D721Med (cell line): Measurements from ENCODE around the gene PLXNB1.

ENCODE experiments used
- DNase-seq: peaks from one replicate; pipeline ENCODE4 v3.0.0; 2011; ENCODE audit warnings: low spot score; ENCODE audit not compliant: insufficient read length
- FAIRE-seq: peaks from 2 replicates; lab custom pipeline; 2011; peaks lifted over from hg19 to GRCh38; lab: Jason Lieb, UNC
- TF ChIP-seq, protein P1 (sequence below): IDR thresholded peaks from 2 replicates; pipeline ENCODE4 v1.5.1; 2012; ENCODE audit warnings: mild to moderate bottlenecking, control low read depth; ENCODE audit not compliant: insufficient read depth; ENCODE audit errors: missing control alignments

PLXNB1 gene

DNA sequence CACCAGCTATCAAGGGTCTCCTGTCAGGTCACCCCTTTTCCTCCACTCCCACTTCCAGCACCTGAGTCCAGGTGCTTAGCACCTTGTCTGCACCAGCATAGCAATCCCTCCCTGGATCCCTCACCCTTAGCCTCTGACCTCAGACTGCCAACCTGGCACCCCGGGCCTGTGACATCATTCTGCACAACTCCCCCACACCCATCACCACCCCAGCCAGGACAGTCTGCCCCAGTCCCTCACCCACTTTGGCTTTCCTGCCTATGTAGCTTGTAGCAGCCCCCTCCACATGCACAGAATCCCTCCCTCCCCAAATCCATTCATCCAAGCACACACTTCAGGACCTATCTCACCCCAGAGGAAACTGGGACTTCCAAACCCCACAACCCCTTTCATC, 819 bp upstream of the PLXNB1 start:
- TF ChIP-seq, protein P1, sequence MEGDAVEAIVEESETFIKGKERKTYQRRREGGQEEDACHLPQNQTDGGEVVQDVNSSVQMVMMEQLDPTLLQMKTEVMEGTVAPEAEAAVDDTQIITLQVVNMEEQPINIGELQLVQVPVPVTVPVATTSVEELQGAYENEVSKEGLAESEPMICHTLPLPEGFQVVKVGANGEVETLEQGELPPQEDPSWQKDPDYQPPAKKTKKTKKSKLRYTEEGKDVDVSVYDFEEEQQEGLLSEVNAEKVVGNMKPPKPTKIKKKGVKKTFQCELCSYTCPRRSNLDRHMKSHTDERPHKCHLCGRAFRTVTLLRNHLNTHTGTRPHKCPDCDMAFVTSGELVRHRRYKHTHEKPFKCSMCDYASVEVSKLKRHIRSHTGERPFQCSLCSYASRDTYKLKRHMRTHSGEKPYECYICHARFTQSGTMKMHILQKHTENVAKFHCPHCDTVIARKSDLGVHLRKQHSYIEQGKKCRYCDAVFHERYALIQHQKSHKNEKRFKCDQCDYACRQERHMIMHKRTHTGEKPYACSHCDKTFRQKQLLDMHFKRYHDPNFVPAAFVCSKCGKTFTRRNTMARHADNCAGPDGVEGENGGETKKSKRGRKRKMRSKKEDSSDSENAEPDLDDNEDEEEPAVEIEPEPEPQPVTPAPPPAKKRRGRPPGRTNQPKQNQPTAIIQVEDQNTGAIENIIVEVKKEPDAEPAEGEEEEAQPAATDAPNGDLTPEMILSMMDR: no peak
- no peak for DNase-seq
- no peak for FAIRE-seq

DNA sequence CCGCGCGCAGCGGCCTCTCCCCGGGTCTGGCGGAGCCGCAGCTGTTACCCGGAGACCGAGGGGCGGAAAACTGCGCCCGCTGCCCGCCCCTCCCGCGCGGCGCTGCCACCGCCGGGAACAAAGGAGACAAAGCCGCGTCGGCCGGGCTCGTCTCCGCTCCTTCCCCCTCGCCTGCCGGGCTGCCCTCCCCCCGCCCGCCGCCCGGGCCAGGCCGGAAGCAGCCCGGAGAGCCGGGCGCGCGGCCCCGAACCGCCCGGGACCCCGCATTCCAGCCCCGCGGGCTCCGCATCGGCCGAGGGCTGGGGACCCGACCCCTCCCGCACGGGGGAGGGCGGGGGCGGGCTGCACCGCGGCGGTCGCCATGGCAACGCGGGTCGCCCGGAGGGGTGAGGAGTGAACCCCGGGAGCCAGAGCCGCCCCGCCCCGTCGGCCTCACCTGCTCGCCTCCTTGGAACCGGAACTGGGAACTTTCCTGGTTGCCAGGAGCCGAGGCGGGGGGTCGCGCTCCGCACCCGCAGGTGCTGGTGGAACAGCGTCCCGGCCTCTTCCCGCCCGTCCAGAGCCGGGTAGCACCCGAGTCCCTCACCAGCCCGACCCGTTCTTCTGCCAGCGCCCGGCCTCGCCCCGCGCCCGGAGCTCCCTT, 448 bp downstream of the PLXNB1 start:
- TF ChIP-seq, protein P1: no peak
- FAIRE-seq (no peak), DNase-seq (peak; percentile 79)

GRCh38 chr3:48428572-48429316, 1.1 kb downstream of the PLXNB1 start:
- DNase-seq (peak; percentile 74), FAIRE-seq (no peak)
- TF ChIP-seq, protein P1: no peak

DNA sequence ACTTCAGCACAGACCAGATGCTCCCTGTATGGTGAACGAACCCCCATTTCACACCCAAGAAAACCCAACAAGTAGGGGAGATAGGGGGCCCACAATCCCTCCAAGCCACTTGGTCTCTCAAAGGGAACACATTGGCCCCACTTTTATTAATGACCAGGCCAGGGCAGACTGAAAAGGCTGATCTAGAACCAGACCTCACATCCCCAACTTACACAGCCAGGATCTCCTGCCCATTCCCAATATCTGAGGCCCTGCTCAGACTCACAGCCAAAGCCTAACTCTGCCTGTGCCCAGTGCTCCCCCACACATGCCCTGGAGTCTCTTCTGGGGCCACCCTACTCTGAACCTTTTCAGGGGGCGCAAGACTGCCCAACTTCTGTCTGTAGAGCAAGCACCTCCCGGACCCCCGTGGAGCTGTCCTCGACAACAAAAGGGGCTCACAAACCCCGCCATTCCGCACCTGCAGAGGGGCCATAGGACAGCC, 1.8 kb downstream of the PLXNB1 start:
- DNase-seq (no peak), FAIRE-seq (no peak)
- TF ChIP-seq, protein P1: no peak

DNA sequence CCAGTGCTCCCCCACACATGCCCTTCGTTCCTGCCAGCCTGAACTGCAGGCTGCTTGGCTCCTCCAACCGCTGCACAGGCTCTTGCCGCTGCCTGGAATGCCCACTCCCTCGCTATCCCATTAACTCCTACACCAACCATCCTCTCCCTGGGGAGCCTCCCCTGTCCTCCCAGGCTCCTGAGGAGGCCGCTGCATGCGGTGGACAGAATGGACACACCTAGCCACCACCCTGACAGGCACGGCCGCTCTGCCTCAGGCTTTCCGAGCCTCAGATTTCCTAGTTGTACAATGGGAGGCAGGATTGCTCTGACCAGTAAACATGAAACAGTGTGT, 2.3 kb downstream of the PLXNB1 start:
- FAIRE-seq (no peak), DNase-seq (no peak)
- TF ChIP-seq, protein P1: no peak

DNA sequence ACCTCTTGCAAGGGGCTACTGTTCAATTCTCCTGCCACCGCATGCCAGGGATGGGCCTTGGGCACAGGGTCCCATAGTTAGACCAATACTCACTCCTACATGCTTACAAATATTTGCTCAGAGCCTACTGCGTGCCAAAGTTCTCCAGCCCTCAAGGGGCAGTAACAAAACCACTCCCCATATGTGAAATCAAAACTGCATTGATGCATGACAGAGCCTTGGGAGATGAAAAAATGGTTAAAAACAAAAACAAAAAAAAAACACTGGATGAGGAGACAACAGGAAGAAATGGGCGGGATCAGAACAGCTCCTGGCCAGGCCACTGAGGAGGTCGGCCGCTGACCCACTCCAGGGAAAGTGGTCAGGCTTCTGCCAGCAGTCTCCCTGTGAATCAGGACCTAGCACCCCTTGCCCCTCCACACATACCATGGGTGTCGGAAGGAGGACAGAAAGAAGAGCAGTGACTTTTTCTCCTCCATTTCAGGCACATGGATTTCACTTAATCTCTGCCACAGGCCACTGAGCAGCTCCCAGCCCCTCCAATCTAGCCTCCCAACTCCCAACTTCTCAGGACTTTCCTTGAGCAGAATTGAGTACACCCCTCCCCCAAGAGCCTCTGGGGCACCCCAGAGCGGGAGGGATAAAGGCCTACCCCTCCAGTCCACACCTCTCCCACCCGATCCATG, 2.8 kb downstream of the PLXNB1 start:
- DNase-seq (no peak), FAIRE-seq (no peak)
- TF ChIP-seq, protein P1: no peak

GRCh38 chr3:48426401-48426909, 3.4 kb downstream of the PLXNB1 start:
- no peak for FAIRE-seq
- TF ChIP-seq, protein P1: no peak
- no peak for DNase-seq
